CD4-positive, alpha-beta T cell (primary cell): ENCODE measurements around the gene ABCD3. TPM values are rescaled to one million over a fixed set of nuclear protein-coding genes. Genes with fewer than 3 reads are reported as not detected.

ENCODE experiments used
- ATAC-seq: fragments of 200-7000 bp; cut with Tn5 transposase; one replicate; pipeline ENCODE4 v1.10.0; 2022; ENCODE audit warnings: mild to moderate bottlenecking; ENCODE audit not compliant: poor library complexity
- CTCF ChIA-PET: fragments of 350-600 bp; sonication (Branson Sonifier 250); formaldehyde crosslinking; loops from one replicate; lab custom pipeline; 2021; ENCODE audit warnings: antibody characterized with exemption, inconsistent platforms; lab: Charles Lee
- POLR2A ChIA-PET: fragments of 350-600 bp; sonication (Branson Sonifier 250); formaldehyde crosslinking; loops from one replicate; lab custom pipeline; 2021; ENCODE audit warnings: antibody characterized with exemption, inconsistent platforms; lab: Charles Lee
- DNase-seq, 14 experiments: peaks; one replicate each; pipeline ENCODE4 v3.0.0-alpha.2; 2013 to 2020; ENCODE audit warnings: mixed read lengths in 2 of 14
- H3K27ac ChIP-seq, 2 donors: one replicate each; pipeline versions ENCODE4 v1.5.1 to v1.7.0; 2013; ENCODE audit warnings: low read length in 2 of 2, low read depth in 1 of 2, mild to moderate bottlenecking in 1 of 2
- H3K27me3 ChIP-seq, 2 experiments: 1 replicate in 1 of 2; 2 replicates in 1 of 2; pipeline versions ENCODE4 v1.6.1 to v1.7.0; 2013; ENCODE audit warnings: low read length in 2 of 2, control low read depth in 1 of 2, mild to moderate bottlenecking in 1 of 2, moderate library complexity in 1 of 2; ENCODE audit not compliant: insufficient read depth in 2 of 2, control insufficient read depth in 1 of 2
- H3K36me3 ChIP-seq: one replicate; pipeline ENCODE4 v1.6.1; 2013; ENCODE audit warnings: low read length, control low read depth; ENCODE audit not compliant: insufficient read depth
- H3K4me1 ChIP-seq: one replicate; pipeline ENCODE4 v1.6.1; 2013; ENCODE audit warnings: low read length, control low read depth; ENCODE audit not compliant: insufficient read depth
- H3K4me3 ChIP-seq: one replicate; pipeline ENCODE4 v1.5.1; 2013; ENCODE audit warnings: mild to moderate bottlenecking, low read length, moderate library complexity
- H3K9me3 ChIP-seq, 2 experiments: 1 replicate in 1 of 2; 2 replicates in 1 of 2; pipeline versions ENCODE4 v1.6.1 to v1.7.0; 2013; ENCODE audit warnings: low read length in 2 of 2, mild to moderate bottlenecking in 2 of 2, control low read depth in 1 of 2, moderate library complexity in 1 of 2; ENCODE audit not compliant: control insufficient read depth in 1 of 2, insufficient read depth in 1 of 2
- H3K27ac Mint-ChIP-seq: one replicate; pipeline ENCODE4 v1.8.0; 2020; ENCODE audit warnings: mixed read lengths
- H3K27me3 Mint-ChIP-seq: one replicate; pipeline ENCODE4 v1.8.0; 2021; ENCODE audit warnings: mixed read lengths
- H3K36me3 Mint-ChIP-seq: one replicate; pipeline ENCODE4 v1.8.0; 2021; ENCODE audit warnings: low read depth, mixed read lengths
- H3K4me1 Mint-ChIP-seq: one replicate; pipeline ENCODE4 v1.8.0; 2021; ENCODE audit warnings: low read depth, mixed read lengths
- H3K4me3 Mint-ChIP-seq: one replicate; pipeline ENCODE4 v1.8.0; 2020; ENCODE audit warnings: mild to moderate bottlenecking, mixed read lengths
- H3K9me3 Mint-ChIP-seq: one replicate; pipeline ENCODE4 v1.8.0; 2020; ENCODE audit warnings: mixed read lengths
- CTCF ChIP-seq: fragments of 200-600 bp; IDR thresholded peaks from one replicate; pipeline ENCODE4 v1.8.0; 2022; ENCODE audit warnings: antibody characterized with exemption, mild to moderate bottlenecking
- intact Hi-C, 2 experiments: fragments of 100-400 bp; cut with DNase I in 1 of 2; cut with micrococcal nuclease in 1 of 2; formaldehyde crosslinking; loops; one replicate each; pipeline versions ENCODE4 v1.15.1 to v1.9.0; 2023 to 2025; cut with DNase I, micrococcal nuclease
- total RNA-seq, 174 experiments: library from RNA in 2 of 174; stranded (reverse) in 2 of 174; gene quantifications; one replicate each; pipeline ENCODE4 v1.2.3 and lab custom pipeline; 2021 to 2026

Gene ABCD3
- total RNA-seq, 2 experiments from 2014 or later: 13.0 to 13.5 TPM

- ATAC-seq (no peak), DNase-seq (no peak)
- Mint-ChIP-seq H3K9me3 (no peaks in the 10 kb centered on the region), H3K36me3 (no peaks in the 10 kb centered on the region), H3K4me1 (no peaks in the 10 kb centered on the region), H3K27ac (no peak overlapping the region), H3K4me3 (no peak overlapping the region), H3K27me3 (peaks cover 29% of the 10 kb centered on the region)
- POLR2A ChIA-PET: no interaction called here
- TF ChIP-seq CTCF: no peak
- CTCF ChIA-PET: no interaction called here
- no peaks in the 10 kb centered on the region for H3K36me3 ChIP-seq
- no peak overlapping the region for H3K27ac ChIP-seq
- H3K9me3 ChIP-seq: no peaks in the 10 kb centered on the region
- no peak overlapping the region for H3K4me3 ChIP-seq
- no peaks in the 10 kb centered on the region for H3K4me1 ChIP-seq
- H3K27me3 ChIP-seq: peaks cover 2 to 5% of the 10 kb centered on the region in 2 experiments
- intact Hi-C loops: no loop called here
These were observed 133.9 kb downstream of the ABCD3 start for GRCh38 chr1:94552071-94552586.

- CTCF ChIA-PET: no interaction called here
- ATAC-seq: no peak
- peaks cover 24% of the 10 kb centered on the region for H3K27me3 Mint-ChIP-seq
These were observed 135.1 kb downstream of the ABCD3 start for GRCh38 chr1:94553323-94553730.

GRCh38 chr1:94553931-94554330 is 135.7 kb downstream of the ABCD3 start:
- TF ChIP-seq CTCF: no peak
- Mint-ChIP-seq H3K27ac (no peak overlapping the region), H3K4me1 (no peaks in the 10 kb centered on the region), H3K9me3 (no peaks in the 10 kb centered on the region), H3K27me3 (peaks cover 24% of the 10 kb centered on the region), H3K4me3 (no peak overlapping the region), H3K36me3 (no peaks in the 10 kb centered on the region)
- CTCF ChIA-PET: no interaction called here
- Histone ChIP-seq H3K4me3 (no peak overlapping the region), H3K9me3 (no peaks in the 10 kb centered on the region), H3K27me3 (peaks cover 2 to 5% of the 10 kb centered on the region in 2 experiments), H3K27ac (no peak overlapping the region), H3K4me1 (no peaks in the 10 kb centered on the region), H3K36me3 (no peaks in the 10 kb centered on the region)
- ATAC-seq (no peak), DNase-seq (no peak)
- POLR2A ChIA-PET: no interaction called here
- intact Hi-C loops: no loop called here

More at GRCh38 chr1:94553323-94553730, 135.1 kb downstream of the ABCD3 start:
- Mint-ChIP-seq H3K4me1 (no peaks in the 10 kb centered on the region), H3K9me3 (no peaks in the 10 kb centered on the region), H3K36me3 (no peaks in the 10 kb centered on the region), H3K4me3 (no peak overlapping the region), H3K27ac (no peak overlapping the region)
- Histone ChIP-seq H3K27me3 (peaks cover 2 to 5% of the 10 kb centered on the region in 2 experiments), H3K4me1 (no peaks in the 10 kb centered on the region), H3K4me3 (no peak overlapping the region), H3K36me3 (no peaks in the 10 kb centered on the region), H3K9me3 (no peaks in the 10 kb centered on the region), H3K27ac (no peak overlapping the region)
- no peak for DNase-seq
- no peak for TF ChIP-seq CTCF
- POLR2A ChIA-PET: no interaction called here
- intact Hi-C loops: no loop called here
